AG10803 (cell line): ENCODE measurements around the gene DCP1B.
A peak's percentile ranks its signal among the peaks of the same experiment; 100 is the strongest.

Source experiments
- DNase-seq: peaks from one replicate; pipeline ENCODE4 v3.0.0; 2010; ENCODE audit warnings: low read depth
- H3K4me3 ChIP-seq: 2 replicates; pipeline ENCODE4 v1.5.1; 2011; ENCODE audit warnings: mild to moderate bottlenecking, low read length, control low read depth
- CTCF ChIP-seq: conservative IDR thresholded peaks from 2 replicates; pipeline ENCODE4 v1.5.1; 2011; ENCODE audit warnings: mild to moderate bottlenecking, low read length, control low read depth, inconsistent platforms

DCP1B gene

GRCh38 chr12:1993871-1994371, 10.3 kb downstream of the DCP1B start:
- TF ChIP-seq CTCF, result no peak
- peak; percentile 84 for DNase-seq
- H3K4me3 ChIP-seq, result no peak overlapping the region

GRCh38 chr12:1993341-1993740, 10.9 kb downstream of the DCP1B start:
- no peak overlapping the region for H3K4me3 ChIP-seq
- DNase-seq, result peak; percentile 94
- no peak for TF ChIP-seq CTCF

GRCh38 chr12:1992732-1993131, 11.5 kb downstream of the DCP1B start:
- no peak for DNase-seq

GRCh38 chr12:1989111-1989510, 15.1 kb downstream of the DCP1B start:
- no peak for DNase-seq
- no peak for TF ChIP-seq CTCF

More at GRCh38 chr12:1992732-1993131, 11.5 kb downstream of the DCP1B start:
- no peak for TF ChIP-seq CTCF
- H3K4me3 ChIP-seq, result no peak overlapping the region

GRCh38 chr12:1984759-1985158, 19.5 kb downstream of the DCP1B start:
- no peak for DNase-seq
- H3K4me3 ChIP-seq, result no peak overlapping the region
- TF ChIP-seq CTCF, result no peak

More at GRCh38 chr12:1989111-1989510, 15.1 kb downstream of the DCP1B start:
- H3K4me3 ChIP-seq, result no peak overlapping the region

GRCh38 chr12:1980282-1980681, 24.0 kb downstream of the DCP1B start:
- no peak overlapping the region for H3K4me3 ChIP-seq
- no peak for DNase-seq
- TF ChIP-seq CTCF, result no peak

- H3K4me3 ChIP-seq, result no peak overlapping the region
- peak; percentile 31 for DNase-seq
- no peak for TF ChIP-seq CTCF
Measured at GRCh38 chr12:1978078-1978862, 26.0 kb downstream of the DCP1B start.
